Panc1 (cell line): ENCODE results near the gene NFATC3. TPM values are rescaled to one million over a fixed set of nuclear protein-coding genes. Genes with fewer than 3 reads are reported as not detected.

Experiments used
- ATAC-seq: fragments of 200-7000 bp; cut with Tn5 transposase; 2 replicates; pipeline ENCODE4 v1.9.1; 2020; ENCODE audit warnings: mild to moderate bottlenecking, moderate library complexity
- BruUV-seq: library from RNA; stranded (reverse); fragments of 400-500 nt; replicated peaks from 2 replicates; lab custom pipeline; 2021; lab: Mats Ljungman, UMichigan
- CTCF ChIA-PET: fragments of 300-600 bp; sonication (Branson Sonifier 250); formaldehyde crosslinking; loops from one replicate; lab custom pipeline; 2022; ENCODE audit warnings: antibody characterized with exemption; lab: Charles Lee
- POLR2A ChIA-PET: fragments of 300-600 bp; sonication (Branson Sonifier 250); formaldehyde crosslinking; loops from one replicate; lab custom pipeline; 2022; ENCODE audit warnings: antibody characterized with exemption; lab: Charles Lee
- DNase-seq: peaks from one replicate; pipeline ENCODE4 v3.0.0-alpha.2; 2010; ENCODE audit warnings: low read depth, low spot score
- H3K27ac ChIP-seq: 2 replicates; pipeline ENCODE4 v1.5.1; 2011; ENCODE audit warnings: mild to moderate bottlenecking, low read length, inconsistent platforms
- H3K27me3 ChIP-seq: fragments of 200-500 bp; sonication (Bioruptor generic); 2 replicates; pipeline ENCODE4 v1.6.0; 2014; ENCODE audit warnings: low read length, inconsistent platforms; ENCODE audit not compliant: control insufficient read depth, insufficient read depth
- H3K36me3 ChIP-seq: fragments of 200-500 bp; sonication (Bioruptor generic); 2 replicates; pipeline ENCODE4 v1.5.1; 2014; ENCODE audit warnings: inconsistent platforms, mild to moderate bottlenecking, low read length, moderate library complexity; ENCODE audit not compliant: control insufficient read depth, insufficient read depth
- H3K4me1 ChIP-seq: 2 replicates; pipeline ENCODE4 v1.5.1; 2011; ENCODE audit warnings: inconsistent platforms, mild to moderate bottlenecking, low read length, moderate library complexity; ENCODE audit not compliant: control insufficient read depth, insufficient read depth
- H3K4me3 ChIP-seq, 2 experiments: 2 replicates each; pipeline ENCODE4 v1.5.1; 2011 to 2012; ENCODE audit warnings: low read depth in 2 of 2, low read length in 2 of 2, mild to moderate bottlenecking in 2 of 2, inconsistent platforms in 1 of 2, moderate library complexity in 1 of 2
- H3K9me3 ChIP-seq: fragments of 200-500 bp; sonication (Bioruptor generic); 2 replicates; pipeline ENCODE4 v1.5.1; 2014; ENCODE audit warnings: low read depth, mild to moderate bottlenecking, inconsistent platforms, low read length, moderate library complexity; ENCODE audit not compliant: control insufficient read depth, insufficient read depth
- POLR2AphosphoS5 ChIP-seq: IDR thresholded peaks from 2 replicates; pipeline ENCODE4 v1.6.1; 2012; ENCODE audit warnings: mild to moderate bottlenecking, low read depth, low read length, moderate library complexity
- SIN3A ChIP-seq: IDR thresholded peaks from 2 replicates; pipeline ENCODE4 v1.6.1; 2012; ENCODE audit warnings: low read depth, mild to moderate bottlenecking, low read length, moderate library complexity, borderline replicate concordance; ENCODE audit not compliant: insufficient read depth
- TCF7L2 ChIP-seq: IDR thresholded peaks from 2 replicates; pipeline ENCODE4 v1.6.1; 2011; ENCODE audit warnings: mild to moderate bottlenecking, low read depth, low read length, inconsistent platforms
- in situ Hi-C: cut with HindIII; loops from 2 replicates; pipeline ENCODE4 v1.10.0; 2016; ENCODE audit warnings: low sequenced_read_pairs, low pct_unique_long_range_greater_than_20kb
- intact Hi-C: fragments of 100-400 bp; cut with micrococcal nuclease; formaldehyde crosslinking; loops from one replicate; pipeline ENCODE4 v1.10.0; 2022; ENCODE audit not compliant: unreplicated experiment
- total RNA-seq: library from RNA; stranded (reverse); gene quantifications from one replicate; pipeline ENCODE4 v1.2.1, GENCODE V29; 2021; ENCODE audit not compliant: unreplicated experiment
- TF ChIP-seq, protein P1 (sequence below): fragments of 450-650 bp; IDR thresholded peaks from 2 replicates; pipeline ENCODE4 v1.5.1; 2017; ENCODE audit warnings: mild to moderate bottlenecking
- TF ChIP-seq, protein P2 (sequence below), 2 experiments: IDR thresholded peaks; 2 replicates each; pipeline ENCODE4 v1.6.1; 2011 to 2012; ENCODE audit warnings: low read depth in 2 of 2, control low read depth in 1 of 2, low read length in 1 of 2, mild to moderate bottlenecking in 1 of 2, moderate library complexity in 1 of 2; ENCODE audit not compliant: insufficient read depth in 1 of 2

The NFATC3 gene
- total RNA-seq, 1 experiment from 2014 or later = 24.8 TPM

DNA sequence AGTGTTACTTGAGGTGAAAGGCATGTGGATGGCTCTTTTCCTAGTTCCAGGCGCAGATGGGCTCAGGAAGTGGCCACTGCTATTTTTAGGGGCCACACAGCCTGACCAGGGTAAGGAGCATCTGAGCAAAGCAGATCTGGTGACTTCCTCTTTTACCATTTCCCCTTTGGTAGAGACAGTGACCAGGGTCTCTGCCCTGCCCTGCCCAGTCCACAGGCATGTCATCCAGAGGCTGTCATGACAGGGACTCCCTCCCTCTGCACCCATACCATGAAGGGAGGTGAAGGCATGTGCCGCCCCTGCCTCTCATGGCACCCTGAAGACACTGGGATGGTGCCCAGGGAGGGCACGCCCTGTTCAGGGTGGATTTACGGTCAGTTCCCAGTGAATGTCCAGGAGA is 162.2 kb downstream of the NFATC3 start:
- ATAC-seq (no peak), DNase-seq (no peak)
- H3K27ac ChIP-seq = no peak overlapping the region
- H3K4me3 ChIP-seq = no peak overlapping the region
- intact Hi-C loops (no loop called here), in situ Hi-C loops (no loop called here)
- TF ChIP-seq POLR2AphosphoS5 (no peak), TCF7L2 (no peak), SIN3A (no peak)
- TF ChIP-seq, protein P1, sequence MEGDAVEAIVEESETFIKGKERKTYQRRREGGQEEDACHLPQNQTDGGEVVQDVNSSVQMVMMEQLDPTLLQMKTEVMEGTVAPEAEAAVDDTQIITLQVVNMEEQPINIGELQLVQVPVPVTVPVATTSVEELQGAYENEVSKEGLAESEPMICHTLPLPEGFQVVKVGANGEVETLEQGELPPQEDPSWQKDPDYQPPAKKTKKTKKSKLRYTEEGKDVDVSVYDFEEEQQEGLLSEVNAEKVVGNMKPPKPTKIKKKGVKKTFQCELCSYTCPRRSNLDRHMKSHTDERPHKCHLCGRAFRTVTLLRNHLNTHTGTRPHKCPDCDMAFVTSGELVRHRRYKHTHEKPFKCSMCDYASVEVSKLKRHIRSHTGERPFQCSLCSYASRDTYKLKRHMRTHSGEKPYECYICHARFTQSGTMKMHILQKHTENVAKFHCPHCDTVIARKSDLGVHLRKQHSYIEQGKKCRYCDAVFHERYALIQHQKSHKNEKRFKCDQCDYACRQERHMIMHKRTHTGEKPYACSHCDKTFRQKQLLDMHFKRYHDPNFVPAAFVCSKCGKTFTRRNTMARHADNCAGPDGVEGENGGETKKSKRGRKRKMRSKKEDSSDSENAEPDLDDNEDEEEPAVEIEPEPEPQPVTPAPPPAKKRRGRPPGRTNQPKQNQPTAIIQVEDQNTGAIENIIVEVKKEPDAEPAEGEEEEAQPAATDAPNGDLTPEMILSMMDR = no peak
- TF ChIP-seq, protein P2, sequence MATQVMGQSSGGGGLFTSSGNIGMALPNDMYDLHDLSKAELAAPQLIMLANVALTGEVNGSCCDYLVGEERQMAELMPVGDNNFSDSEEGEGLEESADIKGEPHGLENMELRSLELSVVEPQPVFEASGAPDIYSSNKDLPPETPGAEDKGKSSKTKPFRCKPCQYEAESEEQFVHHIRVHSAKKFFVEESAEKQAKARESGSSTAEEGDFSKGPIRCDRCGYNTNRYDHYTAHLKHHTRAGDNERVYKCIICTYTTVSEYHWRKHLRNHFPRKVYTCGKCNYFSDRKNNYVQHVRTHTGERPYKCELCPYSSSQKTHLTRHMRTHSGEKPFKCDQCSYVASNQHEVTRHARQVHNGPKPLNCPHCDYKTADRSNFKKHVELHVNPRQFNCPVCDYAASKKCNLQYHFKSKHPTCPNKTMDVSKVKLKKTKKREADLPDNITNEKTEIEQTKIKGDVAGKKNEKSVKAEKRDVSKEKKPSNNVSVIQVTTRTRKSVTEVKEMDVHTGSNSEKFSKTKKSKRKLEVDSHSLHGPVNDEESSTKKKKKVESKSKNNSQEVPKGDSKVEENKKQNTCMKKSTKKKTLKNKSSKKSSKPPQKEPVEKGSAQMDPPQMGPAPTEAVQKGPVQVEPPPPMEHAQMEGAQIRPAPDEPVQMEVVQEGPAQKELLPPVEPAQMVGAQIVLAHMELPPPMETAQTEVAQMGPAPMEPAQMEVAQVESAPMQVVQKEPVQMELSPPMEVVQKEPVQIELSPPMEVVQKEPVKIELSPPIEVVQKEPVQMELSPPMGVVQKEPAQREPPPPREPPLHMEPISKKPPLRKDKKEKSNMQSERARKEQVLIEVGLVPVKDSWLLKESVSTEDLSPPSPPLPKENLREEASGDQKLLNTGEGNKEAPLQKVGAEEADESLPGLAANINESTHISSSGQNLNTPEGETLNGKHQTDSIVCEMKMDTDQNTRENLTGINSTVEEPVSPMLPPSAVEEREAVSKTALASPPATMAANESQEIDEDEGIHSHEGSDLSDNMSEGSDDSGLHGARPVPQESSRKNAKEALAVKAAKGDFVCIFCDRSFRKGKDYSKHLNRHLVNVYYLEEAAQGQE (IDR thresholded peaks at IDR 0.05; ENCODE audit: insufficient read depth in 1 of 2, low read depth in 2 of 2, low read length in 1 of 2) = no peak
- no peaks in the 10 kb centered on the region for H3K27me3 ChIP-seq
- CTCF ChIA-PET = no interaction called here
- H3K4me1 ChIP-seq = peaks cover 9% of the 10 kb centered on the region
- POLR2A ChIA-PET = no interaction called here
- BruUV-seq = no TSS peak
- H3K9me3 ChIP-seq = no peaks in the 10 kb centered on the region
- no peaks in the 10 kb centered on the region for H3K36me3 ChIP-seq

DNA sequence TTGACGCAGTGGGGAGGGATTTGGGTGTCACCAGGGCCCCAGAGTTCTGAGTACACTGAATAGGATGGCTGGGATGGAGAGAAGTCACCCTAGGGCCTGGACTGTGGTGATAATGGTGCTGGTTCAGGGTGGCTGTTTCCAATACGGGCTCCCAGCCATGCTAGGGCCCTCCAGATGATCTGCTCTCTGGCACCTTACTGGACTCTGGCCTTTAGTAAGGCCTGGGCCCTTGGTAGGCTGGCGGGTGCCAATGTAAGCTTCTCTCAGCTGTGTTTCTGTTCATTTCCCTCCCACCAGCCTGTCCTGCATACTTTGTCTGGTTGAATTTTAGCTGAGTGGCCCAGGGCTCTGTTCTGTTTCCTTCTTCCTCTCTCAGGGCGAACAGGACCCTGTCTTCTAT is 162.8 kb downstream of the NFATC3 start:
- ATAC-seq = no peak
- Histone ChIP-seq H3K4me1 (peaks cover 9% of the 10 kb centered on the region), H3K36me3 (no peaks in the 10 kb centered on the region), H3K9me3 (no peaks in the 10 kb centered on the region), H3K27ac (no peak overlapping the region), H3K27me3 (no peaks in the 10 kb centered on the region), H3K4me3 (no peak overlapping the region)
- no peak for DNase-seq
- BruUV-seq = no TSS peak
- in situ Hi-C loops = no loop called here
- no peak for TF ChIP-seq POLR2AphosphoS5
- TF ChIP-seq, protein P2 (IDR thresholded peaks at IDR 0.05; ENCODE audit: insufficient read depth in 1 of 2, low read depth in 2 of 2, low read length in 1 of 2) = no peak
- intact Hi-C loops = no loop called here
- ChIA-PET CTCF (interaction anchor here (0.7 kb wide), 1 partner anchor 16 kb away, joined by 5 read pairs; the partner anchor contains the start of gene SLC7A6), POLR2A (no interaction called here)
